ENCODE measurements around the gene PCBD1. TPM values are rescaled to one million over a fixed set of nuclear protein-coding genes. Genes with fewer than 3 reads are reported as not detected.

PCBD1 gene
- total RNA-seq, 1 donor from 2014 or later, result 36.8 TPM

- no peaks in the 10 kb centered on the region for H3K27me3 ChIP-seq
Measured at GRCh38 chr10:70880077-70880534, 8.3 kb downstream of the PCBD1 start.

DNA sequence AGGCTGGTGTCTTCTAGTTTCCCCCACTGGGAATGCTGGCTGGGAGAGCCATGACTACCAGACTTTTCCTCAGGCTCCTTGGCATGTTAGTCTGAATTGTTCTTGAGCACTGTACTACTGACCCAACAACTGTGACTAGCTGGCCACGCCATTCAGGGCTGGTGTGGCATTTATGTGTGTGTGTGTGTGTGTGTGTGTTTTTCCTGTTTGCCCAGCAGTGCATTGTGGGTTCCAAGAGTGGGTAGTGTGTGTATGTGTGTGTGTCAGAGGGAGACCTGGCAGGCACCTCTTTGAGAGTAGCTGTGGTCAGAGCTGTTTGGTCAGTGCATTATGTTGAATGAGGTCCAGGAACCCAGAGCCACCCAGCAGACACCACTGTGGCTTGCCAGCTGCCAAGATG is 9.2 kb downstream of the PCBD1 start:
- H3K27ac ChIP-seq, result no peak overlapping the region
- no peaks in the 10 kb centered on the region for H3K9me3 ChIP-seq
- no peak for DNase-seq (ENCODE audit: extremely low spot score in 2 of 2)
- H3K27me3 ChIP-seq, result no peaks in the 10 kb centered on the region
- intact Hi-C loops (cut with DNase I), result loop anchor here (5.0 kb wide), 1 partner anchor 332 kb away; no protein-coding TSS in a partner anchor
- no peak overlapping the region for H3K4me3 ChIP-seq
- no peaks in the 10 kb centered on the region for H3K4me1 ChIP-seq
- TF ChIP-seq, protein P1, sequence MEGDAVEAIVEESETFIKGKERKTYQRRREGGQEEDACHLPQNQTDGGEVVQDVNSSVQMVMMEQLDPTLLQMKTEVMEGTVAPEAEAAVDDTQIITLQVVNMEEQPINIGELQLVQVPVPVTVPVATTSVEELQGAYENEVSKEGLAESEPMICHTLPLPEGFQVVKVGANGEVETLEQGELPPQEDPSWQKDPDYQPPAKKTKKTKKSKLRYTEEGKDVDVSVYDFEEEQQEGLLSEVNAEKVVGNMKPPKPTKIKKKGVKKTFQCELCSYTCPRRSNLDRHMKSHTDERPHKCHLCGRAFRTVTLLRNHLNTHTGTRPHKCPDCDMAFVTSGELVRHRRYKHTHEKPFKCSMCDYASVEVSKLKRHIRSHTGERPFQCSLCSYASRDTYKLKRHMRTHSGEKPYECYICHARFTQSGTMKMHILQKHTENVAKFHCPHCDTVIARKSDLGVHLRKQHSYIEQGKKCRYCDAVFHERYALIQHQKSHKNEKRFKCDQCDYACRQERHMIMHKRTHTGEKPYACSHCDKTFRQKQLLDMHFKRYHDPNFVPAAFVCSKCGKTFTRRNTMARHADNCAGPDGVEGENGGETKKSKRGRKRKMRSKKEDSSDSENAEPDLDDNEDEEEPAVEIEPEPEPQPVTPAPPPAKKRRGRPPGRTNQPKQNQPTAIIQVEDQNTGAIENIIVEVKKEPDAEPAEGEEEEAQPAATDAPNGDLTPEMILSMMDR (IDR thresholded peaks at IDR 0.05), result no peak
- TF ChIP-seq POLR2AphosphoS5 (IDR thresholded peaks at IDR 0.05; ENCODE audit: insufficient read depth in 1 of 2, low read depth in 1 of 2), result no peak
- no peak for TF ChIP-seq POLR2A (IDR thresholded peaks at IDR 0.05)
- H3K36me3 ChIP-seq, result peaks cover 0 to 37% of the 10 kb centered on the region in 2 donors

More at GRCh38 chr10:70880077-70880534, 8.3 kb downstream of the PCBD1 start:
- H3K4me3 ChIP-seq, result no peak overlapping the region
- H3K27ac ChIP-seq, result no peak overlapping the region
- H3K9me3 ChIP-seq, result no peaks in the 10 kb centered on the region
- intact Hi-C loops (cut with DNase I), result no loop called here
- no peaks in the 10 kb centered on the region for H3K4me1 ChIP-seq
- TF ChIP-seq POLR2A (IDR thresholded peaks at IDR 0.05) (no peak), POLR2AphosphoS5 (IDR thresholded peaks at IDR 0.05; ENCODE audit: insufficient read depth in 1 of 2, low read depth in 1 of 2) (peak in 1 of 2 donors; percentile 49)
- TF ChIP-seq, protein P1 (IDR thresholded peaks at IDR 0.05), result peak; percentile 74 to 90 (median 88)
- peaks cover 0 to 37% of the 10 kb centered on the region in 2 donors for H3K36me3 ChIP-seq
- DNase-seq (ENCODE audit: extremely low spot score in 2 of 2), result no peak

DNA sequence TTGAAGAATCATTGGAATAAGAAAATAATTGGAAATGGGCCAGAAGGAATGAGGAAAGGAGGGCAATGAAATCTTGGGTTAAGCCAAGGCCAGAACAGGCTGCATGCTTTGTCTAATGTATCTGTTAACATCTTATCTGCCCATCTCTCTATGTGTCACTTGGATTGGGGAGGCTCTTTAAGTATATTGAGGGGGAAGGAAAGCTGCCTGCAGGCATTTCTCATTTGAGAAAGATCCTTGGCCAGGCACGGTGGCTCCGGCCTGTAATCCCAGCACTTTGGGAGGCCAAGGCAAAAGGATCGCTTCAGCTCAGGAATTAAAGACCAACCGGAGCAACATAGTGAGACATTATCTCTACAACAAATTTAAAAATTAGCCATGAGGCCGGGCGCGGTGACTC is 14.3 kb downstream of the PCBD1 start:
- intact Hi-C loops (cut with DNase I), result no loop called here
- DNase-seq (ENCODE audit: extremely low spot score in 2 of 2), result no peak
- no peaks in the 10 kb centered on the region for H3K27me3 ChIP-seq
- no peak overlapping the region for H3K4me3 ChIP-seq
- H3K9me3 ChIP-seq, result no peaks in the 10 kb centered on the region
- TF ChIP-seq, protein P1 (IDR thresholded peaks at IDR 0.05), result no peak
- TF ChIP-seq POLR2AphosphoS5 (IDR thresholded peaks at IDR 0.05; ENCODE audit: insufficient read depth in 1 of 2, low read depth in 1 of 2), result no peak
- H3K27ac ChIP-seq, result no peak overlapping the region
- H3K36me3 ChIP-seq, result peaks cover 5 to 39% of the 10 kb centered on the region in 2 donors
- H3K4me1 ChIP-seq, result no peaks in the 10 kb centered on the region

- intact Hi-C loops (cut with DNase I), result no loop called here
Measured at GRCh38 chr10:70872291-70872690, 16.1 kb downstream of the PCBD1 start.

GRCh38 chr10:70866424-70866823 is 21.9 kb downstream of the PCBD1 start:
- Histone ChIP-seq H3K36me3 (peaks cover 0 to 20% of the 10 kb centered on the region in 2 donors), H3K4me3 (no peak overlapping the region), H3K27ac (no peak overlapping the region), H3K4me1 (no peaks in the 10 kb centered on the region), H3K27me3 (no peaks in the 10 kb centered on the region), H3K9me3 (no peaks in the 10 kb centered on the region)
- no peak for DNase-seq (ENCODE audit: extremely low spot score in 2 of 2)
- TF ChIP-seq, protein P1 (IDR thresholded peaks at IDR 0.05), result no peak
- TF ChIP-seq POLR2AphosphoS5 (IDR thresholded peaks at IDR 0.05; ENCODE audit: insufficient read depth in 1 of 2, low read depth in 1 of 2) (no peak), POLR2A (IDR thresholded peaks at IDR 0.05) (no peak)
- intact Hi-C loops (cut with DNase I), result no loop called here

More at GRCh38 chr10:70872291-70872690, 16.1 kb downstream of the PCBD1 start:
- H3K27me3 ChIP-seq, result no peaks in the 10 kb centered on the region
- no peak overlapping the region for H3K27ac ChIP-seq
- H3K36me3 ChIP-seq, result peaks cover 5 to 27% of the 10 kb centered on the region in 2 donors
- H3K9me3 ChIP-seq, result no peaks in the 10 kb centered on the region
- no peaks in the 10 kb centered on the region for H3K4me1 ChIP-seq
- no peak for DNase-seq (ENCODE audit: extremely low spot score in 2 of 2)
- no peak for TF ChIP-seq POLR2A (IDR thresholded peaks at IDR 0.05)
- TF ChIP-seq POLR2AphosphoS5 (IDR thresholded peaks at IDR 0.05; ENCODE audit: insufficient read depth in 1 of 2, low read depth in 1 of 2), result no peak
- TF ChIP-seq, protein P1 (IDR thresholded peaks at IDR 0.05), result no peak
- no peak overlapping the region for H3K4me3 ChIP-seq

All from vagina (tissue), 2 donors.